IPS-NIHi11 (cell line): ENCODE measurements around the gene SYT8.
"Not testable (repeated sequence)": the region's sequence is repeated elsewhere in the genome, so short reads cannot be mapped to it uniquely, and the experiment has no call there.

Experiments
- DNase-seq: peaks from one replicate; pipeline ENCODE4 v3.0.0; 2012; ENCODE audit warnings: mixed read lengths, low spot score

Gene SYT8

DNA sequence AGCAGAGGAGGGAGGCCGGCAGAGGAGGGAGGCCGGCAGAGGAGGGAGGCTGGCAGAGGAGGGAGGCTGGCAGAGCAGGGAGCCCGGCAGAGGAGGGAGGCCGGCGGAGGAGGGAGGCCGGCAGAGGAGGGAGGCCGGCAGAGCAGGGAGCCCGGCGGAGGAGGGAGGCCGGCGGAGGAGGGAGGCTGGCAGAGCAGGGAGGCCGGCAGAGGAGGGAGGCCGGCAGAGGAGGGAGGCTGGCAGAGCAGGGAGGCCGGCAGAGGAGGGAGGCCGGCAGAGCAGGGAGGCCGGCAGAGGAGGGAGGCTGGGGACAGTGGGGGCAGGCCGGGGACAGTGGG, 39.0 kb downstream of the SYT8 start:
- not testable (repeated sequence) for DNase-seq

DNA sequence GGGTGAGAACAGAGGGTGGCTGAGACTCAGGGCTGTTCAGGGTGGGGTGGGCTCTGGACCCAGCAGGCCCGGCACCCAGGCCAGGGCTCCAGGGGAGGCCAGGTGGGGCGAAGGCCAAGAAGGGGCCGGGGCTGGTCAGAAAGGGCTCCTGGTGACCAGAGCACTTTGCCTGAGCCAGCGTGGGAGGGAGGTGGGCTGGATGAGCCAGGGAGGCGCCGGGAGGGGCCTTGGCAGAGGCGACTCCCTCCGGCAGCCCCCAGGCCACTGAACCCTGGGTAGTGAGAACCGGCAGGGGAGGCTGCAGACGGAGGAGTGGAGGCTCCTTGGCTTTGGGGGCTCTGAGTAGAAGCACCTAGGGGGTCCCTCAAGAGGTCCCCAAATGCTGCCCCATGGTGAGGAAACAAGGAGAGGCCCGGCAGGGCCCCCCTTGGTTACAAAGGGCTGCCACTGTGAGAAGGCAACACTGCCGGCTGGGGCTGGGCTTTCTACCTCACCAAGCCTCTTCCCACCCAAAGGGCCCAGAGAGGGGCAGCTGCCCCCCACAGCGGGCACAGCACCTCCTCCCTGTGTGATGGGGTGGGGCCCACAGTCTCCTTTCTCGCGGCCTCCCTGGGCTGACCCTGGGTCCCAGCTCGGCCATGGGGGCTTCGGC, 39.8 kb downstream of the SYT8 start:
- not testable (repeated sequence) for DNase-seq

DNA sequence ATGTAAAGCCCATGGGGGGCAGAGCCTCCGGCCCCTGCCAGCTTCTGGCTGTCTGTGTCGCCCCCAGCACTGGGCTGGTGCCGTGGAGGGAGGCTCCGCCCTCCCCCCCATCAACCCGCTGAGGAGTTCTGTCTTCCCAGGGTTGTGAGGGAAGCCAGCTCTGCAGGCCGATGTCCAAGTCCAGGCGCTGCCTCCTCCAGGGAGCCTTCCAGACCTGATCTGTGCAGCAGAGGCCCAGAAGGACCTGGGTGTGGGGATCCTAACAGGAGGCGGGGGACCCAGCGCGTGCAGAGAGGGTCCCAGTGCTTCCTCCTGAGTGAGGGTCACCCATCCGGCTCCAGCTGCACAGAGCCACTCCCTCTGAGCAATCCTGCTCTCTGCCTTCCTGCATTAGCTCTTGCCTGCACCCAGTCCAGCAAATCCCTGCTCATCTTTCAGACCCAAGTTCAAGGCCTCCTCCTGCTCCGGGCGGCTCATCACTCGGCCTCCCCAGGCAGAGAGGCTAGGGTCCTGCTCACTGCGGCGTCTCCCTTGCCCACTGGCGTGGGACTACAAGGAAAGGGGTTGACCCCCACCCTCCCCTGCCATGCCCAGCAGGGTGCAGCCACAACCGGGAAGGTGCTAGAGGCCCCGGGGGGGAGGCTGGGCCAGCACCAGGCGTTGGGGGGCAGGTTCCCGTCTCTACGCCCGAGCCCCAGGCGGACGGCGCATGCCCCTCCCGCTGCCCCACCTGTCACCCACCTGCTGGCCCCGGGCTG, 40.5 kb downstream of the SYT8 start:
- DNase-seq: no peak

DNA sequence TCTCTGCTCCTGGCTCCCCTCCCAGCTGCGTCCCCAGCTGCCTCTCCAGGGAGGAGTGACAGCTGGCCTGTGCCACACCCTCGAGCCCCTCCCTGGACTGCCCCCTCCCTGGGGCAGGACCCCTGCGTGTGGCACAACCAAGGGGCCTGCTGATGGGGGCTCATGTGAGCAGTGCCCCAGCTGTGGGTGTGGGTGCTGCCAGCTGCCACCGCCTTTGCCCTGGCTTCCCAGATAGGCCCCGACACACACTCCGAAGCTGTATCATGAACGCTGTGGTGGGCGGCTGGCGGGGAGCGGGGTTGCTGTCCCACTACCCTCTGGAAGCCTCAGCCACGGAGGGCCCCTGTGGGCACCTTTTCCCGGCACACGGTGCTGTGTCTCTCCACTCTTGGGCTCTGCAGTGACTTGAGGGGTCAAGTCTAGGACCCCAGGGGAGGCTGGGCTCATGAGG, 41.1 kb downstream of the SYT8 start:
- DNase-seq: not testable (repeated sequence)

DNA sequence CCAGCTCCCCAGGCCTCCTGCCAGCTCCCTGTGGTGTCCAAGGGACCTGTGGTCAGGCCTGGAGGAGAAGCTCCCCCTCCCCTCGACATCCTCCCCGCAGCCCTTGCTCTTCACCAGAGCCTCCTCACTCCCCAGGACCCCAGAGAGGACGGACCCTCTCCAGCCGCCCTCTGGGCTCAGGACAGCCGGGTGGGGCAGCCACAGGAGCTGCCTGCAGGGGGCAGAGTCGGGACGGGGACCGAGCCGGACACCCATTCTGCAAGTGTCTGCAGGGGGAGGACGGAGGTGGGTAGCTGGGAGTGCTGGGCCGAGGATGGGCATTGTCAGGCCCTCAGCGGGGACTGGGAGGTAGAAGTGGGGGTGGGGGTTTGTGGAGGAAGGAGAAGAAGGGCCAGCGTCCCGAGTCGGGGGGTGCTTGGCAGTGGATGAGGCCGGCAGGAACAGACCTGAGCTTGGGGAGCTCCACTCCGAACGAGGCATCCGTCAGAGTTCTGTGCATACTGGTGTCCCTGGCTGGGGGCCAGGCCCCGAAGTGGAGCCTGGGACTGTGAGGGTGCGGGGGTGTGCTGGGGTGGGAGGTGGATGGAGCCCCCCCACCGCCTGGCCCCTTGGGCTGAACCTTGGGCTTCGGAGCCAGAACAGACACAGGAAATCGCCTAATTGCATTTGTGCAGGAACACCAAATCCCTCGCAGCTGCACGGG, 41.7 kb downstream of the SYT8 start:
- DNase-seq: peak; percentile 87

DNA sequence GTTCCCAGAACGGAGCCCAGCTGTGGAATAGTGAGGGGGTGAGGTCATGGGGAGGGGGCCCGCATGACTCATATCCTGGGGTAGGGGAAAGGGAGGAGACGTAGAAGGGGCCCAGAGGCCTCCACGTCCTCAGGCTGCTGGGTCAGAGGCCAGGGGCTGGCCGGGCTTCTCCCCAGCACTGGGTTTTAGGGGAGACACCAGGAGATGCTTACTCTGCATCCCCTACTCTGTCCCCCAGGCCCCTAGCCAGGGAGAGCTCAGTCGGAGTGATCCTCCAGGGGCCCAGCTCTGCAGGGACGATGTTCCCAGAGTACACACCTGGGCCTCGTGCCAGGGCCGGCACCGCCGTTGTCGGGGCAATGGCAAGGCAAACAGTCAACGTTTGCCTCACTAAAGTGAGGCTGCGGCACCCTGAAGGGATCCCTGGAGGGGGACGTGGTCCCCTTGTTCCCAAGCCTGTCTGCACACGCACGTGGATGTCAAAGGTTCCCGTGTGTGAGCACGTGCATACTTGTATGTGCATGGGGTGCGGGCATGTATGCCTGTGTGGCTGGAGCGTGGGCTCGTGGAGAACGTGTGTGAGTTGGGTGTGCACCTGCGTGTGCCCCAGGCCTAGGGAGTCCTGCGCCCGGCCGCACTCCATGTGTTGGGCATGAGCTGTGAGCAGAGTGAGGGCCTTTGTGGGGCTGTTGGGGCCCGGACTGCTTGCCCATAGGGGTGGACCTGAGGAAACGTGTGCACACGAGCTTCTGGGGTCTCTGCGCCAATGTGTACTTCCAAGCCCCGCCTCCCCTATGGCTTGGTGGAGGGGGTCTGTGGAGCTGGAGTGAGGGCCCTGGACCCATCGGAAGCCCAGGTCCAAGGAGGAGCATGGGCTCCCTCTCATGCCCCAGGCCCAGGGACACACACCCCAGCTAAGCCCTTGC, 42.7 kb downstream of the SYT8 start:
- no peak for DNase-seq

DNA sequence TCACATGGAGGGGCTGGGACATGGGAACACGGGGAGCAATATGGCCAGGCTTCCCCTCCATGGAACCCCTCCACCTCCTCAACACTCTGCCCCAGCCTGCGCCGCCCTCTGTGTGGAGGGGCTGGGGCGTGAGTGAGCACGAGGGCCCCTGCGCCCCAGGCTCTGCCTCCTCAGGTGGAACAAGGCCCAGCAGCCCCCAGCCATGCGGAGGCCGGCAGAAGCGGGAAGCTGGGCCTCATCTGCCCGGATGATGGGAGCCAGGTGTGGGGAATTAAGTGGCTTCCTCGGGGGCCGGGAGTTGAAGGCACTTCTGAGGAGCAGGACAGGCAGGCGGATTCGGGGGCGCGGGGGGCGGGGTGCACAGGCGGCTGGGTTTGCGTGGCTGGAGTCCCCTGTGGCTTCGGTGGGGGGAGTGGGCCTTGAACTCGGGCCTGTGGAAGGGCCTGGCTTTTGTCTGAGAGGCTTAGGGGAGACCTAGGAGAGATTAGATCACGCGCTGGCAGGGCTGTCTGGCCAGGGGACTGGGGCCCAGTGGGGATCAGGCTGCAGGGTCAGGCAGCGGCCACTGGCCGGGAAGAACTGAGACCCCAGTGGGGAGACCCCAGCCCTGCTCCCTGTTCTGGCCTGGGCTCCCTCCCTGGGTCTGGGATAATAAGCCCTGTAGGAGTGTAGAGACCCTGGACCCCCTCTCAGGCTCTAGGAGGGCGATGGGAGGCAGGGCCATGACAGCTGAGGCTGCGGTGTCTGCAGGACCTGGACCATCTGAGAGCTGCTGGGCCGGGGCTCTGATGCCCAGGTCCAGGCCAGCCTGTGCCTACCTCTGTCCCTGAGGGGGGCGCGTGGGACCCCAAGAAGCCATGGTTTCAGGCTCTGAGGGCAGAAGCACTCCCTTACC, 43.6 kb downstream of the SYT8 start:
- no peak for DNase-seq

DNA sequence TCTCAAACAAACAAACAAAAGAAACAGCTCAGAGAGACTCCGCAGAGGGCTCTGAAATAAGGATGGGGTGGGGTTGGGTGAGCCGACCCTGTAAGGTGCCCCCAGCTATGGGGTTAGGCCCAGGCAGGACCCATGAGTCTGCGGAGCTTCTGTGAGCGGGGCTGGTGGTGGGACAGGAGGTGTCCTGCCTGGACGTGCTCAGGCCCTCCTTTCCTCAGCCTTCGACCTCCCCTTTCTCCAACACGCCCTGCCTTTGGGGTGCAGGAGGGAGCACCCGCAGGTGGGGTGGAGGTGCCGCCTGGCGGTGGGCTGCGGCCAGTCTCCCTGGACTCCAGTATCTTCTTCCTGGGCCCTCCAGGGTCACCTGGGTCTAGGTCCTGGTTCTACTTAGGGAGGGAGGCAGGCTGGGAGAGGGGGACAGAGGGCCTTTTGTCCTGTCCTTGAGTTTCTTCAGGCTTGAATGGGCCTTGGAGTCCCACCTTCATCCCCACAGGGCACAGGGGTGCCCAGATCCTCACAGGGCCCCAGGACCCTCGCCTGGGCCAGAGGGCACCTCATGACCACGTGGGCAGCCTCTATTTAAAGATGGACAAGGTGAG, 44.7 kb downstream of the SYT8 start:
- DNase-seq: no peak

DNA sequence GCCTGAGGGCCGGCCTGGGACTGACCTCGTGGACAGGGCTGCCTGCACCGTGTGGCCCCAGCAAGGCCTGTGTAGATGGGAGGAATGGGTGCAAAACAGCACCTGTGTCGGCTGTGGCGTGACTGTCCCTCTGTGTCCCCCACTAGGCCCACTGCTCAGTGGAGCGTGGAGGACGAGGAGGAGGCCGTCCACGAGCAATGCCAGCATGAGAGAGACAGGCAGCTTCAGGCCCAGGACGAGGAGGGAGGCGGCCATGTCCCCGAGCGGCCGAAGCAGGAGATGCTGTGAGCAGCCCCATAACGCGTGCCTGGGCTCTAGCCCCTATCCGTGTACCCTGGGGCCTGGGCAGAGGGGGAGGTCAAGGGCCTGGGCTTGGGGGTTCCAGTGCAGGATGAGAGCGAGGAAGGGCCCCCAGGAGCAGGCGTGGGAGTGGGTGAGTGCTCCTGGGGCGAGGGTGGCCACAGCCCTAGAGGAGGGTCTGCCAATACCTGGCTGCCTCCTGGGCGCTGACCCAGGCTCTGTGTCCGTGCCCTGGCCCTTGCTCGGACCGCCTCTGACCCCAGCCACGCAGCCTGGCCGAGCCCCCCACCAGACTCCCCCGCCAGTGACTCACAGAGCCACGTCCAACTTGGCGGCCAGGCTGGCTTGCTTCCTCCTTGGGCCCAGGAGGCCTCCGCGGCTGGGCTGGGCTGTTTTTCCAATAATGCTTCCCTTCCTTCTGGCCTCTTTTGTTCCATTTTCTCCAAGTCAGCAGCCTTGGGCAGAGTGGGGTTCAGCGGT, 45.3 kb downstream of the SYT8 start:
- DNase-seq: peak; percentile 12

DNA sequence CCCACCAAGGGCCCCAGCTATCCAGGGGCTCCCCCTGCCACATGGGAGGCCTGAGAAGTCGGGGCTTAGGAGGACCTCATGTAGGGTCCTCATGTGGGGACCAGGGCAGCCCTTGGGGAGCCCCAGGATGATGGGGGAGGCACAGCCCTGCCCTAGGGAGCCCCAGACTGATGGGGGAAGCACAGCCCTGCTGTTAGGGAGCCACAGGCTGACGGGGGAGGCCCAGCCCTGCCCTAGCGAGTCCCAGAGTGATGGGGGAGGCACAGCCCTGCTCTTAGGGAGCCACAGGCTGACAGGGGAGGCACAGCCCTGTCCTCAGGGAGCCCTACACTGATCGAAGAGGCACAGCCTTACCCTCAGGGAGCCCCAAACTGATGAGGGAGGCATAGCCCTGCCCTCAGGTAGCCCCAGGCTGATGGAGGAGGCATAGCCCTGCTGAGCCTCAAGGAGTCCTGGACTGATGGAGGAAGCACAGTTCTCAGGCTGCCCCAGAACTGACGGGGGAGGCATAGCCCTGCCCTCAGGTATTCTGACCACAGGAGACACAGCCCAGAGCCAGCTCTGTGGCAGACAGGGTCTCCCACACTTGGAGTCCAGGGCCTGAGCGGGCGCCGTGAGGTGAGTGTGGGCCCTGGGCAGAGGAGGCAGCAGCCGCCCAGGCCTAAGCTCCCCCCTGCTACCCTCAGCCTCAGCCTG, 46.1 kb downstream of the SYT8 start:
- DNase-seq: no peak

DNA sequence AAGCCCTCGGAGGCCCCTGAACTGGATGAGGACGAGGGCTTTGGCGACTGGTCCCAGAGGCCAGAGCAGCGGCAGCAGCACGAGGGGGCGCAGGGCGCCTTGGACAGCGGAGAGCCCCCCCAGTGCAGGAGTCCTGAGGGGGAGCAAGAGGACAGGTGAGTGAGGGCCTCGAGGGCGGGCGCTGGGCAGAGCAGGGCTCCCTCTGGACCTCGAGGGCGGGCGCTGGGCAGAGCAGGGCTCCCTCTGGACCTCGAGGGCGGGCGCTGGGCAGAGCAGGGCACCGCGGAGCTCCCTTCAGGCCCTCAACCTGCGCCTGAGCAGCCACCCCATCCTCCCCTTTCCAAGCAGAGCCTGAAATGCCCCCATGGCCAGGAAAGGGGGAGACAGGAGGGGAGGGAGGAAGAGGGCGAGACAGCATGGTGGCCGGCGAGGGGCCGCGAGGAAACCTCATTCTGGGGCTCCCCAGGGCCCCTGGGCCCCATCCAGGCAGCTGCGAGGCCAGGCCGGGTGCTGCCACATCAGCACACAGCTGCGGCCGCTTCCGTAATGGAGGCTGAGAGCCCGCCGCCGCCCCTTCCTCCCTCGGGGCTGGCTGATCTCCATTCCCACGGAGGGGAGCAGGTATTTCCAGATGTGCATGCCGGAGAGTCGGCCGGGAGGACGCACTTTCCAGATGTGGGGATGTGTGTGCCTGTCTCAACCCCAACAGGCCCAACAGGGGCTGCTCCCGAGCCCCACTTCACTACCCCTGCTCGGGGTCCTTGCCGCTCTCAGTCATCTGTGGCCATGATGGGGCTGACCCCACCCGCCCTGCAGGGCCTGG, 46.9 kb downstream of the SYT8 start:
- DNase-seq: peak; percentile 7

DNA sequence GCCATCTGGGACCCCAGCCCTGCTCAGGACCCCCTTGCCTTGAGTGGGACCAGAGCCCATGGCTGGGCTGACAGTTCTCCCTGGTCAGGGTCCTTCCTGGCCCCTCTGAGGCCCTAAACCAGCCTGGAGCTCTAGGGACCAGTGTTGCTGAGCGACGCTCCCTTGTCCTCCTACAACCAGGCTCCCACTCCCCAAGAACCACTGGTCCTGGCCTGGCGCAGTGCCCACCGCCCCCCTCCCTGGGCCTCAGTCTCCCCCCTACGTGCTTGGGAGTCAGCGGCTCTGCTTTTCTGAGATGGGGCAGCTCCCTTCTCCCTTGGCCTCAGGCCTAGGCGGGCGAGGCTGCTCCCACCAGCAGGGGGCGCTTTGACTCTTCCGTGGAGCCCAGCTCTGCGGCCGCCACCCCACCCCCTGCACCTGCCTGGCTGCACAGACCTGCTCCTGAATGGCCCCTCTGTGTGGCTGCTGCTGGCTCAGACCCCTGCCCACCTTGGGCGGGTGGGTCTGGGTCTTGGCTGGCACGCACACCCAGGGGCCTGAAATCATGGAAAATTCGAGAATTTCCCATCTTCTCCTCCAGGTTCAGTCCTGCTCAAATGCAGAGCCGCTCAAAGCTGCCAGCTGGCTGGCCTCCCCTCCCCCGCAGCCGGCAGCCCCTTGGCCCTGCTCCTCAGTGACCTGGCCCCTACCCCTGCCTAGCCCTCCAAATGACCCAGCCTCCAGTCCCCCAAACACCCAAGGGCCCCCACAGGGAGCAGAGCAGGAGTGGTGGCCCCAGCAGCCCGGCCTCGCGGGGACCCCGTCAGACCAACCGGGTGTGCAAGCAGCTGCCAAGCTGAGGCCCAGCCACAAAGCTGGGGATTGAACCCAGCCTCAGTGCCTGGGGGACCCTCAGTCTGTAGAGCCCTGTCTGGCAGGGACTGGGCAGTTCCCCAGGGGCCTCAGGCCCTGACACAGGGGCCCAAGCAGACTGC, 47.8 kb downstream of the SYT8 start:
- DNase-seq: peak; percentile 100

DNA sequence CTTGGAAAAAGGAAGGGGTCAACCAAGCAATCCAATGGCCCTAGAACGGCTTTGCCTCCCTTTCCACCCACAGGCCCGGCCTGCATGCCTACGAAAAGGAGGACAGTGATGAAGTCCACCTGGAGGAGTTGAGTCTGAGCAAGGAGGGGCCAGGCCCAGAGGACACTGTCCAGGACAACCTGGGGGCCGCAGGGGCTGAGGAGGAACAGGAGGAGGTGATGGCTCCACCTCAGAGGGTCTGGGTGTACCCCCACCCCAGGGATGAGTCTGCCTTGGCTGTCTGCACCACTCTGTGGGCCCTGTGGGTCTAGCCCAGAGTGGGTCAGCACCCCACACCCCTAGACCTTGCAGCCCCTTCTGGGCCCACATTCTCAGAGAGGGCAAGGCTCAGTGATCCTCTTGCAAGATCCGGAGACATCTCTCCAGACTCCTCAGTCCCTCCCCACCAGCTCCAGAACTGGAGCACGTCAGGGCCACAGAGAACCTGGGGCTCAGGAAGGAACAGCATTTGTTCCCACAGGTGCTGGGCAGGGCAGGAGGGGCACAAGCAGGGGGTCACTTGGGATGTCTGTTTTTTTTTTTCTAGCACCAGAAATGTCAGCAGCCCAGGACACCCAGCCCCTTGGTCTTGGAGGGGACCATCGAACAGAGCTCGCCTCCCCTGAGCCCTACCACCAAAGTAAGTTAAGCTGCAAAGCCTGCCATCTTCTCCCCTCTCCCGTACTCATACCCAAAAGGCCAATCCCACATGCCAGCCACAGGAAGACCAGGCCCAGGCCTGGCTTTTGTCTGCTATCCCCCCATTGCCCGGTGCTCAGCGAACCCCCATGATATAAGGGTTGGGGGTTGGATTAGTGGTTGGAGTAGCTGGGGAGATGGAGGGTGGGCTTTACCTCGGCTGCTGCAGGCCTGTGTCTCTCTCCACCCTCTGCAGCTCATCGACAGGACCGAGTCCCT, 48.8 kb downstream of the SYT8 start:
- DNase-seq: peak; percentile 38

DNA sequence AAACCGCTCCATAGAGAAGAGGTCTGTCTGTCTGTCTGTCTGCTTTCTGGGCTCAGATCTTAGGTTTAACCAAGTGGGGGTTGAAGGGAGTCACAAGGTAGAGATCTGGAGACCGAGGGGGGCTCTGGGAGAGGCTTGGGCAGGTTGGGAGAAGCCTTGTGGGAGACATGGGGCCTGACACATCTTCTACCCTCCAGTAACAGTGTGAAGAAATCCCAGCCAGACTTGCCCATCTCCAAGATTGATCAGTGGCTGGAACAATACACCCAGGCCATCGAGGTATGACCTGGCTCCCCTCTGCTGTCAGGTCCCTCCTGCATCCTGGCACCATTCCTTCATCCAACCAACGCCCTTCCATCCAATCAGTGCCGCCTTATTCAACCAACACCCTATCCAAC, 49.5 kb downstream of the SYT8 start:
- no peak for DNase-seq

DNA sequence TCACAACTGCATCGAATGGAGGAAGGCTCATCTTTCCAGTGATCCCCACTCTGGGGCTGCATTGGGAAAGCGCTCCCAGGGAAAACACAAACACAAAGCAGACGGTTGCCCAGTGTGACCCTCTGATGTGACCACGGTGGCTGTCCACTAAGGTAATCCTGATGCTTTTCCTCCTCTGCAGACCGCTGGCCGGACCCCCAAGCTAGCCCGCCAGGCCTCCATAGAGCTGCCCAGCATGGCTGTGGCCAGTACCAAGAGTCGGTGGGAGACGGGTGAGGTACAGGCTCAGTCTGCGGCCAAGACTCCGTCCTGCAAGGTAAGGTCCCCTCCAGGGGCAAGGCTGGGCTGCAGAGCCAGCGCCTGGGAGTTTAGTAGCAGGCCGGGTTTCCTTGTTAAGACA, 51.8 kb downstream of the SYT8 start:
- DNase-seq: not testable (repeated sequence)
